Hepatic stellate cell (primary cell): ENCODE data around the gene BCL3.
A peak's percentile ranks its signal among the peaks of the same experiment; 100 is the strongest.
"Not testable (repeated sequence)": the region's sequence is repeated elsewhere in the genome, so short reads cannot be mapped to it uniquely, and the experiment has no call there.

Experiments
- DNase-seq: peaks from one replicate; pipeline ENCODE4 v3.0.0; 2011; ENCODE audit warnings: low spot score

Gene BCL3

DNA sequence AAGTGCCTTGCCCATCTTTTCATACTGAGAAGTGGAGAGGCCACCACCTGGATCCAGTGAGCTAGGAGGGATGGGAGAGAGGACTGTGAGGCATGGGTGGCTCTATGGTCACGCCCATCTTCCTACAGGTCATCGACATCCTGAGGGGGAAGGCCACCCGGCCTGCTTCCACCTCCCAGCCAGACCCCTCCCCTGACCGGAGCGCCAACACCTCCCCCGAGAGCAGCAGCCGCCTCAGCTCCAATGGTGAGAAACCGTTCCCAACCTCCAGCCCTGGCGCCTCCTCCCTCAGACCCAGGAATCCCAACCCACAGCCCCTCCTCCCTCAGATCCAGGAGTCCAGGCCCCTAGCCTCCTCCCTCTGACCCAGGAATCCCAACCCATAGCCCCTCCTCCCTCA is 10.1 kb downstream of the BCL3 start:
- no peak for DNase-seq

- DNase-seq = no peak
Measured at GRCh38 chr19:44759083-44759804, 10.7 kb downstream of the BCL3 start.

- no peak for DNase-seq
Measured at GRCh38 chr19:44762038-44762437, 13.5 kb downstream of the BCL3 start.

DNA sequence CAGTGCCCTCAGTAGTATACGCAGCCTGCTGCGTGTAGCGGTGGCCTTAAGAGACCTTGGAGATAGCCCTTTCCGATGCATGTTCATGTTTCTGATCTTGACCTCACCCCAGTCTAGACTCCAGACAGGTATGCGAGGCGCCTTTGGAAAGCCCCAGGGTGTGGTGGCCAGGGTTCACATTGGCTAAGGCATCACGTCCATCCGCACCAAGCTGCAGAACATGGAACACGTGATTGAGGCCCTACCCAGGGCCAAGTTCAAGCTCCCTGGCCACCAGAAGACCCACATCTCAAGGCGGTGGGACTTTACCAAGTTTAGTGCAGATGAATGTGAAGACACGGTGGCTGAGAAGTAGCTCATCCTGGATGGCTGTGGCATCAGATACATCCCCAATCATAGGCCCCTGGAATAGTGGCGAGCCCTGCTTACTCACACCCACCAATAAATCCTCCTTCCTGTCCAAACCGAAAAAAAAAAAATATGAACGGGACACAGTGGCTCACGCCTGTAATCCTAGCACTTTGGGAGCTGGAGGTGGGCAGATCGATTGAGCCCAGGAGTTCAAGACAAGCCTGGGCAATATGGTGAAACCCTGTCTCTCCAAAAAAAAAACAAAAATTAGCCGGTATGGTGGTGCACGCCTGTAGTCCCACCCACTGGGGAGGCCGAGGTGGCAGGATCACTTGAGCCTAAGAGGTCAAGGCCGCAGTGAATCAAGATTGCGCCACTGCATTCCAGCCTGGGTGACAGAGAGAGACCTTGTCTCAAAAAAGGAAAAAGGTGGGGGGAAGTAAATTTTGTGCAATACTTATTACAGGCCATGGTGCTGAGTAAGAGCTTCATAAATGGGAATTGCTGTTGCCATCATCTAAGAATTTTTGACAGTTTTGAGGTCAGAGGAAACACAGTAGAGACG is 16.8 kb downstream of the BCL3 start:
- DNase-seq = no peak

GRCh38 chr19:44765949-44766335 is 17.4 kb downstream of the BCL3 start:
- DNase-seq = no peak

DNA sequence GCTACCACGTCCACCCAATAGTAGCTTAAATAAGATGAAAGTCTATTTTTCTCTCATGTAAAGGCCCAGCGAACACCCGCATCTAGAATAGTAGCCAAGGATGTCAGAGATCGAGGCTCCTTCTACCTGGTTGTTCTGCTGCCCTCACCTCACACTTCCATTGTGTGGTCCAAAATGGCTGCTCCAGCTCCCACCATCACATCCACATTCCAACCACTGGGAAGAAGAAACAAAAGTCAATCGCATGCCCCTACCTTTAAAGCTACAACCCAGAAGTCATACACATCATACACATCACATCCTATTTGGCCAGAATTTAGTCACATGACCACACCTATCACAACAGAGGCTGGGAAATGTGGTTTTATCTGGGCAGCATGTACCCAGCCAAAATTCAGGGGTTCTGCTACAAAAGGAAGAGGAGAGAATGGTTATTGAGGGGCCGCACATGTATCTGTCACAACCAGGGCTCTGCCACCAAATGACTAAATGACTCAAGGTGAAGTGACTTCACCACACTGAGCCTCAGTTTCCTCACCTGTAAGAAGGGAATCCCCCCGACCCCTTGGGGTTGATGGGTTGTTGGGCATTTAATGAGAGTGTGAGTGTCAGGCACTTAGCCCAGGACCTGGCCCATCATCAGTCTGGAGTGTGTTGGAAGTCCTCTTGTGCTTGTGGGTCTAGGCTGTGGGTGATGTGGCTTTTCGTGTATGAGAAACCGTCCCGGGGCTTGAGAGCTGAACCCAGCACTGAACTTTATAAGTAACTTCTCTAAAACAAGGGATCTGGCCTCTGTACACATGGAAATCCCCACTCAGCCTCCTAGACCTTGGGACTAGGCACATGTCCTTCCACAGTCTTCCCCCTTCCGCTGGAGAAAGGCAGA is 19.0 kb downstream of the BCL3 start:
- DNase-seq = no peak

DNA sequence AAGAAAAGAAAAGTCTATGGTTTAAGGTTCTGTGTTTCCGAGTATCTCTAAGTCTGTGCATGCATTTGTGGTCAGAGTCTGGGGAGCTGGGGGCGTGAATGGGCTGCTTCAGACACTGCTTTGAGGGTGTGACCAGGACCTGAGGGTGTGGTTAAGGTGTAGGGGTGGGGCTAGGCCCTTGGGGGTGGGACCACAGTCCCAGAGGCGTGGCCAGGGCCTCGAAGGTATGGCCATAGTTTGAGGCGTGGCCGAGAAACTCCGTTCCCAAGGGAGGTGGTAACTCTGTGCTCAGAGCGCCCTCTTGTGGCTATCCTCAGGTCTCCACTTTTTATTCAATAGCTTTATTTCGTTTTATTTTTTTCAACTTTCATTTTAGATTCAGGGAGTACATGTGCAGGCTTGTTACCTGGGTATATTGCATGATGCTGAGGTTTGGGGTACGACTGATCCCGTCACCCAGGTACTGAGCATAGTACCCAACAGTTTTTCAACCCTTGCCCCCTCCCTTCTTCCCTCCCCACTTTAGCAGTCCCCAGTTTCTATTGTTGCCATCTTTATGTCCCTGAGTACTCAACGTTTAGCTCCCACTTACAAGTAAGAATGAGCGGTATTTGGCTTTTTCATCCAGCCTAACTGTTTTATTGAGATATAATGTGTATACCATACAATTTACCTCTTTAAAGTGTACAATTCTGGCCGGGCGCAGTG is 22.2 kb downstream of the BCL3 start:
- DNase-seq = peak; percentile 93

DNA sequence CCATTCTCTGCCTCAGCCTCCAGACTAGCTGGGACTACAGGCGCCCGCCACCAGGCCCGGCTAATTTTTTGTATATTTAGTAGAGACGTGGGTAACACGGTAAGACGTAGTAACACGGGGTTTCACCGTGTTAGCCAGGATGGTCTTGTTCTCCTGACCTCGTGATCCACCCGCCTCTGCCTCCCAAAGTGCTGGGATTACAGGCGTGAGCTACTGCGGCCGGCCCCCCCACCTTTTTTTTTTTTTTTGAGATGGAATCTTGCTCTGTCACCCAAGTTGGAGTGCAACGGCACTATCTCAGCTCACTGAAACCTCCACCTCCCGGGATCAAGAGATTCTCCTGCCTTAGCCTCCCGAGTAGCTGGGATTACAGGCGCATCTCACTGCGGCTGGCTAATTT is 23.6 kb downstream of the BCL3 start:
- not testable (repeated sequence) for DNase-seq

DNA sequence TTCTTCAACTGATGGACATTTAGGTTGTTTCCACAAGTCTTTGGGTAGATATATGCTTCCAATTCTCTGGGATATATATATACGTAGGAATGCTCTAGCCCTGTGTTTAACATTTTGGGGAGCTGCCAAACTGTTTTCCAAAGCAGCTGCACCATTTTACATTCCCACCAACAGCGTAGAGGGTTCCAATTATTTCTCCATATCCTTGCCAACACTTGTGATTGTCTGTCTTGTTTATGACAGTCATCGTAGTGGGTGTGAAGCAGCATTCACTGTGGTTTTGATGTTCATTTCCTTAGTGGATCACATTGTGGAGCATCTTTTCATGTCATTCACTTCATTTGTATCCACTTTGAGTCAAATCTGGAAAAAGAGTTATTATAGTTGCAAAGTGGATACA is 24.5 kb downstream of the BCL3 start:
- no peak for DNase-seq

- no peak for DNase-seq
Measured at GRCh38 chr19:44775676-44776240, 27.2 kb downstream of the BCL3 start.

GRCh38 chr19:44776402-44777096 is 28.0 kb downstream of the BCL3 start:
- no peak for DNase-seq

DNA sequence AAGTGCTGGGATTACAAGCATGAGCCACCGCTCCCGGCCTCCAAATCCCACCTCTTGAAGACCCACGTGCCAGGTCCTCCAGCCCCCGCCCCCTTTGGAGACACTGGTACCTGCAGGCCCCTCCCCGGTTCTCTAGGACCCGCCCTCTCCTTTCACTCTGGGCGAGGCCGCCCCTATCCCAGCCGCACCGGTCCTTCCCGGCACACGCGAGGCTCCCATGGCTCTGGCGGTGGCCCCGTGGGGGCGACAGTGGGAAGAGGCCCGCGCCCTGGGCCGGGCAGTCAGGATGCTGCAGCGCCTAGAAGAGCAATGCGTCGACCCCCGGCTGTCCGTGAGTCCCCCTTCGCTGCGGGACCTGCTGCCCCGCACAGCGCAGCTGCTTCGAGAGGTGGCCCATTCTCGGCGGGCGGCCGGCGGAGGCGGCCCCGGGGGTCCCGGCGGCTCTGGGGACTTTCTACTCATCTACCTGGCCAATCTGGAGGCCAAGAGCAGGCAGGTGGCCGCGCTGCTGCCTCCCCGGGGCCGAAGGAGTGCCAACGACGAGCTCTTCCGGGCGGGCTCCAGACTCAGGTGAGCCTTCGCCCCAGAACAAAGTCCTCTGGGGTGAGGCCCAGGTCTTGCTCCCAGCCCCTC is 29.3 kb downstream of the BCL3 start, which contains the start of gene CBLC:
Gene CBLC, plus strand, starts transcription at position 176 of the 633 bp plus-strand sequence. Its CDS starts 42 bp downstream, at position 218.
- no peak for DNase-seq

GRCh38 chr19:44779150-44779549 is 30.6 kb downstream of the BCL3 start:
- DNase-seq = no peak

- not testable (repeated sequence) for DNase-seq
Measured at GRCh38 chr19:44781694-44782093, 33.2 kb downstream of the BCL3 start.

- DNase-seq = no peak
Measured at GRCh38 chr19:44782729-44783128, 34.2 kb downstream of the BCL3 start.

DNA sequence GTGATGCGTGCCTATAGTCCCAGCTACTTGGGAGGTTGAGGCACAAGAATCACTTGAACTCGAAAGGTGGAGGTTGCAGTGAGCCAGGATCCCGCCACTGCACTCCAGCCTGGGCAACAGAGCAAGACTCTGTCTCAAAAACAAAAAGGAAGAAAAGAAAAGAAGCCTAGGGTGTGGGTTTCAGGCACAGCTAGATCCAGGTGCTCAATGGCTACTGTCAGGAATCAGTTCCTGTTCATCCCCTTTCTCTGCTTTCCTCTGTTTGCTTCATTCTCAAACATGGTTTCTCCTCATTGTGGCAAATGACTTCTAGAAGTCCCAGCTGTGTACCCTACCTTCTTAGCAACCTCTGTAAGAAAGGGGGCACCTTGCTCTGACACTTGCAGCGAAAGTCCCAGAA is 35.0 kb downstream of the BCL3 start:
- DNase-seq = no peak

GRCh38 chr19:44785271-44785670 is 36.8 kb downstream of the BCL3 start:
- DNase-seq = no peak

- no peak for DNase-seq
Measured at GRCh38 chr19:44785993-44786392, 37.5 kb downstream of the BCL3 start.

- DNase-seq = no peak
Measured at GRCh38 chr19:44788971-44789370, 40.5 kb downstream of the BCL3 start.

DNA sequence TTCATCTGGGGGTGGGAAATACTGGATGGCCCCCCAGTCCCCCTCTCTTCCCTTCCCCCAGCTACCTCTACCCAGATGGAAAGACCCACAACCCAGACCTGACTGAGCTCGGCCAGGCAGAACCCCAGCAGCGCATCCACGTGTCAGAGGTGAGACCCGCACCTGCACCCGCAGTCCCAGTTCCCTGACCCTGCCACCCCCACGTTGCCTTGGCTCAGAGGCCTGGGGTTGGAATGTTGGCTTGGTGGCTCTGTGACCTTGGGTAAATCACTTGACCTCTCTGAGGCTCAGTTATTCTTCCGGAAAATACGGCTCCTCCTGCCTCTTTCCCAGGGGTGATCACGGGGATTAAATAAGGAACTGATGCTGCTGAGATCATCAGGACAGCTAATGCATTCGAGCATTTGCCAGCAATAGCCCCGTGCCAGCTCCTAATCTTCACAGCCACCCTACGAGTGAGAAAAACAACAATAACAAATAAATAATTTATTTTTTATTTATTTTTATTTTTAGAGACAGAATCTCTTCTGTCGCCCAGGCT is 41.5 kb downstream of the BCL3 start:
- DNase-seq = no peak
